Activated T-cell treated with anti-CD3 and anti-CD28 coated beads for 48 hours (primary cell): ENCODE data around the gene ACER3.
"Not testable (repeated sequence)": the region's sequence is repeated elsewhere in the genome, so short reads cannot be mapped to it uniquely, and the experiment has no call there.

Experiments
- DNase-seq: peaks from one replicate; pipeline ENCODE4 v3.0.0-alpha.2; 2020; ENCODE audit warnings: low read depth

The ACER3 gene

GRCh38 chr11:77057938-77058474 lies 197.3 kb downstream of the ACER3 start:
- no peak for DNase-seq

GRCh38 chr11:77058900-77059299 lies 198.2 kb downstream of the ACER3 start:
- no peak for DNase-seq

GRCh38 chr11:77059806-77060205 lies 199.1 kb downstream of the ACER3 start:
- DNase-seq, result no peak

GRCh38 chr11:77060234-77060633 lies 199.5 kb downstream of the ACER3 start:
- no peak for DNase-seq

GRCh38 chr11:77061258-77061657 lies 200.5 kb downstream of the ACER3 start:
- DNase-seq, result not testable (repeated sequence)

GRCh38 chr11:77062924-77063323 lies 202.2 kb downstream of the ACER3 start:
- DNase-seq, result no peak

GRCh38 chr11:77063407-77063806 lies 202.7 kb downstream of the ACER3 start:
- no peak for DNase-seq

- no peak for DNase-seq
These were observed 203.1 kb downstream of the ACER3 start for GRCh38 chr11:77063861-77064260.

- DNase-seq, result no peak
These were observed 204.0 kb downstream of the ACER3 start for GRCh38 chr11:77064648-77065217.

GRCh38 chr11:77065878-77066228 lies 205.1 kb downstream of the ACER3 start:
- no peak for DNase-seq

GRCh38 chr11:77066229-77067042 lies 205.7 kb downstream of the ACER3 start, which contains the start of gene CAPN5:
Gene CAPN5, plus strand, starts transcription at chr11:77066971. Its CDS starts 17,916 bp downstream, at chr11:77084887.
- DNase-seq, result peak; percentile 90

GRCh38 chr11:77067861-77068443 lies 207.2 kb downstream of the ACER3 start:
- DNase-seq, result no peak

- DNase-seq, result no peak
These were observed 208.0 kb downstream of the ACER3 start for GRCh38 chr11:77068457-77069335.

GRCh38 chr11:77069336-77069968 lies 208.7 kb downstream of the ACER3 start:
- no peak for DNase-seq

GRCh38 chr11:77069969-77070582 lies 209.4 kb downstream of the ACER3 start:
- DNase-seq, result no peak

- no peak for DNase-seq
These were observed 210.4 kb downstream of the ACER3 start for GRCh38 chr11:77071077-77071476.

- DNase-seq, result no peak
These were observed 211.2 kb downstream of the ACER3 start for GRCh38 chr11:77071671-77072605.

GRCh38 chr11:77072851-77073327 lies 212.2 kb downstream of the ACER3 start:
- no peak for DNase-seq

GRCh38 chr11:77073328-77074001 lies 212.7 kb downstream of the ACER3 start:
- no peak for DNase-seq
